GM18526 (cell line): ENCODE data around the gene FAM241A.

ENCODE experiments used
- POLR2A ChIP-seq: IDR thresholded peaks from 3 replicates; pipeline ENCODE4 v1.6.1; 2011; ENCODE audit not compliant: insufficient read length; ENCODE audit errors: extremely low read depth

Gene FAM241A

DNA sequence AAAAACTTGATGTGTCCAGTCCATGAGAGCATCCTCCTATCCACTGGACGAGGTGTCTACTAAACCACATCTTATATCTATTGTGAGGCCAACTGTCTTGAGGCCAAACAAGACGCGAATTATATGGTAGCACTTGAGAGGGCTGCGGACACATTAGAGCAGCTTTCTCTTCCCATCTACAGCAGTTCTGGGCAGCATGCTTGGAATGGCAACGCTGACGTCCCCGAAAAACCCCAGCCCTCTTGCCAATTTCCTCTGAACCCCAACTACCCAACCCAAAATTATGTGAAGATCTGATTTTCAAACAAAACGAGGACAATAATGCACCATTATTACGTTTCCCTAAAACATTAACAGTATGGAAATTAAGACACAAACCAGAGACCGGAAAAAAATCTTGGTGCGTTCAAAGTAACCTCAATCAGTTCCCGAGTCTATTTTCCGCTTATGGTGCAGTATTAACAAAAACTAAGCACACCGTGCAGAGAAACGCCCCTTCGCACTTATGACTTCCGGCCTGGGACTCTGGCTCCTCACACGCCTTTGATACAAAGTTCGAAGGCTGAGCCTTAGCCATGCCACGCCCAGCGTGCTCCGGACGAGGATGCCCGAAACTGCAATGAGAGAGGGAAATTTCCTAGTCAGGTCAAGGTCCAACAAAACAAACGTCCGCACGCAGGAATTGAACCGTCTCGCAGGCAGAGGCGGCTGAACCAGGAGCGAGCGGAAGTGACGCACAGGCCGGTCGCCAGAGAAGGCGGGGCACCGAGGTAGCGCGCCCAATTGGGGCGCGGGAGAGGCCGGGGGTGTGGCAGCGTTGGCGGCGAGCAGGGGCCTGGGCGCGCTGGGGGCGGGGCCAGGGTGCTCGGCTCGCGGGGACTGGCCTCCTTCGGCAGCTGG is 85.9 kb downstream of the FAM241A start:
- TF ChIP-seq POLR2A, result no peak

DNA sequence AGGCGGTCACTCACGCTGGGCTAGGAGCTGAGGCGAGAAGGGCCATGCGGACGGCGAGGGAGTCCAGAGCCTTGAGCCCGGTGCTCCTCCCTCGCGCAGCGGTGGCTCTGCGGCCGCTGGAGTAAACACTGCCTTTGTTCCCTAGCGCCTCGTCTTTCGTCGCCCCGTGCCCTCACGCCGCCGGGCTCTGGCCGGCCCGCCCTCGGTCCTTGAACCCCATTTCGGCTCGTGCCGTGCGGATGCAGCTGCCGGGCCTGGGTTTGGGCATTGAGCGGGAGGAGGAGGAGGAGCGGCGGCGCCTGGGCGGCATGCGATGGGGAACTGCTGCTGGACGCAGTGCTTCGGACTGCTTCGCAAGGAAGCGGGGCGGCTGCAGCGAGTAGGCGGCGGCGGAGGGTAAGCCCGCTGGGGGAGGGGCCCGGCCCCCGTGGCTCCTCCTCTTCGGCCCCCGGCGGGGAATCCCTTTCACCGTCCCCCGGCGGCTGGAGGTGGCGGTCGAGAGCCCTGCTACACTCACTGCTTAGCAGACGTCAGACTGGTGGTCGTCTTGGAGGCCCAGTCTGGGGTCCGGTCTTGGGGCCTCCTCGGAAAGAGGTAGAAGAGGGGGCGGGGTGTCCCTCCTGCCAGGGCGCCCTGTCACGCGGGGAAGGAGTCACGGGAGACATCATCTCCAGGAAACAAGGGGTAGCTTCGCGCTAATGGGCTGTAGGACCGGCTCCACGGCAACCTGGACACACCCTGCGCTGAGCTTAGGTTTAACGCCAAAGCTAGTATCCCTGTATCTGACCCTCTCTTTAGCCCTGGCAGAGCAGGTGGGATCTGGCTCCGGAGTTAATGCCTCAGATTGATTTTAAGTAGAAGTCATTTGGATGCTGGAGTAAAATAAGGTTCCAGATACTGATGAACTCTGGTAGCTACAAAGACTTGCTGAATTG is 86.8 kb downstream of the FAM241A start, which contains the start of gene AP1AR:
AP1AR (plus strand) TSS at position 9 of the 935 bp plus-strand sequence; CDS start at position 314, 305 bp downstream.
- peak; percentile 77 for TF ChIP-seq POLR2A

DNA sequence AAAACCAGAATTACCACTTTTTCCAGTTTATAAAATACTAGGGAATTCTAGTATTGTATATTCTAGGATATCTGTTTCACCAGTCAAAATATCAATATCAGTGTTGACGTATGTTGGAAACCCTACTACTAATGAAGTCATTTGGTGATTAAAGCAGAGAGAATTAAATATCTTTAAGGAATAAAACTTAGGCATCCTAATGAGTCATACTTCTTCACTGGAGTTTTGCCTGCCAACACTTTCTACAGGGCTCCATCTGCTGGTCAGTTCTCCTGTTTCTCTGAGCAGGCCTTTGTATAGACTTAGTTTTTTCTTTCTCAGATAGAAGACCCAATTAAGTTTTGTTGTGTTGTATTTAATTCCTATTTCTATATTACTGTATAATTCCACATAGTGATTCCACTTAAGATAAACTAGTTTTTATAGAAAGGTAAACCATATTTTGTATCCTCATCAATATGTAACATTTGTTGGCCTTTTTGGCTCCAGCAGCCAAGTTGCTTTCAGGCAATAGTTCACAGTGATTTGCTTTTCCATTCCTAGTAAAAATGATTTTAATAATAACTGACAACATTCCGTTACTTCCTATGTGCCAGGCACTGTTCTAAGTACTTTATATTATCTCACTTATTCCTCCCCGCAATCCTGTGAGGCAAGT is 89.8 kb downstream of the FAM241A start:
- TF ChIP-seq POLR2A, result no peak

DNA sequence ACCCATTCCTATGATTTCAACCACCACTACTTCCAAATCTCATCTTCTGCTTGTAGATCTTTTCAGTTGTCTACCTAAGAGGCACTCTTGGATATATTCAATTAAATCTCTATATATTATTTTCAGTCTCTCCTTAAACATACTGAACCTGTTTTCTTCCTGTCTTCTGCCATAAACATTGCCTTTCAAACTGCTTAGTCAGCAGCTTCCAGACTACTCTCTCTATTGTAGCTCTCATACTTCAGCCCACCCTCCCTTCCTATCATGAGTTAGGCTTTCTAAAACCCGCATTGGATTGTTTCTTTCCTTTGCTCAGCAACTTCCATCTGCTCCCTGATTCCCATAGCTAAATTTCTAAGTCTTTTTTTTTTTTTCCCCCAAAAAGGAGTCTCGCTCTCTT is 90.8 kb downstream of the FAM241A start:
- TF ChIP-seq POLR2A, result no peak

DNA sequence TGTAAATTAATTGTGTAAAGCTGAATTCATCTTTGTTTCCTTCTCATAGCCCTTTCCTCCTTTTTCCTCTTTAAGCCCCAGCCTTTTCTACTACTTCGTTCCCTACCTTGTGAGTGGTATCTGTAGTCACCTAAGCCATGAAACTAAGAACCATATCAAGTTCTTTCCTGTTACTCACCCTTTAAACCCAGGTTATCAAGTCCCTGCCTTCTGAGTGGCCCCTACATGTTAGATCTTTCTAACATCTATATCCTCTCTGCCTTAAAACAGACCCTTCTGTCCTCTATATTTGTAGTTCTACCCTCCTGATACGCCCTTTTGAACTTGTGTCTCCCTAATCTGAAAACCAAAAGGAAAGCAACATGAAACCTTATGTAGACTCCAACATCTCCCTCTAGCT is 93.6 kb downstream of the FAM241A start:
- TF ChIP-seq POLR2A, result no peak
